K562 (cell line): ENCODE measurements around the gene OR2T11.
"Not testable (repeated sequence)": the region's sequence is repeated elsewhere in the genome, so short reads cannot be mapped to it uniquely, and the experiment has no call there.

Experiments
- TCF7L2 ChIP-seq: fragments of 150-350 bp; IDR thresholded peaks from 2 replicates; pipeline ENCODE4 v1.6.1; 2016; ENCODE audit warnings: low read depth, mild to moderate bottlenecking, low read length, moderate library complexity
- TRIM24 ChIP-seq, 2 experiments: fragments of 450-650 bp; IDR thresholded peaks; 2 replicates each; pipeline ENCODE4 v1.6.1; 2016
- TF ChIP-seq, protein P1 (sequence below), 2 experiments: IDR thresholded peaks in 1 of 2; conservative IDR thresholded peaks in 1 of 2; 2 replicates each; pipeline ENCODE4 v1.6.1; 2016; ENCODE audit warnings: low read depth in 2 of 2, mild to moderate bottlenecking in 1 of 2, missing compliant biosample characterization in 1 of 2, missing genetic modification characterization in 1 of 2, moderate library complexity in 1 of 2

DNA sequence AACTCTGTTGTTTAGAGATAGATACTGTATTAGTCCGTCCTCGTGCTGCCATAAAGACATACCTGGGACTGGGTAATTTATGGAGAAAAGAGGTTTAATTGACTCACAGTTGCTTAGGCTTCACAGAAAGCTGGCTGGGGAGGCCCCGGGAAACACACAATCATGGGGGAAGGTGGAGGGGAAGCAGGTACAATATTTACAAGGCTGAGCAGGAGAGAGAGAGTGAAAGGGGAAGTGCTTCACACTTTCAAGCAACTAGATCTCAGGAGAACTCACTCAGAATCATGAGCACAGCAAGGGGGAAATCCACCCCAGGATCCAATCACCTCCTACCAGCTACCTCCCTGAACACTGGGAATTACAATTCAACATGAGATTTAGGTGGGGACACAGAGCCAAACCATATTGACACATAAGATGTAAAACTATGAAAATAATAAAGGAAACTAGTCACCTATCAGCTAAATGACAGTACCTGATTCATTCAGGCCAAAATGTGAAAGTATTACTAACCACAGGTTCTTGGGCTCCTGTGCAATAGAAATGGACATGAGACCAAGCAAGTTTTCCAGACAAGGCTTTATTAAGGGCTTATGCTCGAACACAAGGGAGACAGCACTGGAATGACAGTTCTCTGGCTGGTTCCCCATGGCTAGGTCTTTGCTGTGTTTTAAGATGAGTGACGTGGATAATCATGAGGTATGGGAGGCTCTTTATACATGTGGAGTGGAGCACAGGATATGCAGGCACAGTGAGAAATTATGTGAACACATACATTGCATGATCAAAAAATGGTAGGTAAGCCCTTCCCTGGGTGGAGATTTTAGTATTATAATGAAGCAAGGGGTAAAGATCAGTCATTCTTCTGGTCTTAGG, 28.8 kb upstream of the OR2T11 start:
- TF ChIP-seq TRIM24 (IDR thresholded peaks at IDR 0.05); TCF7L2: not testable (repeated sequence)
- TF ChIP-seq, protein P1, sequence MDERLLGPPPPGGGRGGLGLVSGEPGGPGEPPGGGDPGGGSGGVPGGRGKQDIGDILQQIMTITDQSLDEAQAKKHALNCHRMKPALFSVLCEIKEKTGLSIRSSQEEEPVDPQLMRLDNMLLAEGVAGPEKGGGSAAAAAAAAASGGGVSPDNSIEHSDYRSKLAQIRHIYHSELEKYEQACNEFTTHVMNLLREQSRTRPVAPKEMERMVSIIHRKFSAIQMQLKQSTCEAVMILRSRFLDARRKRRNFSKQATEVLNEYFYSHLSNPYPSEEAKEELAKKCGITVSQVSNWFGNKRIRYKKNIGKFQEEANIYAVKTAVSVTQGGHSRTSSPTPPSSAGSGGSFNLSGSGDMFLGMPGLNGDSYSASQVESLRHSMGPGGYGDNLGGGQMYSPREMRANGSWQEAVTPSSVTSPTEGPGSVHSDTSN (CRISPR knock-in tag; IDR thresholded peaks at IDR 0.05; ENCODE audit: low read depth), result not testable (repeated sequence)
- TF ChIP-seq, protein P1 (tag; conservative IDR thresholded peaks at IDR 0.05; ENCODE audit: low read depth), result not testable (repeated sequence)
